ENCODE results near the gene FBXL3.
"Not testable (repeated sequence)": the region's sequence is repeated elsewhere in the genome, so short reads cannot be mapped to it uniquely, and the experiment has no call there.

FBXL3 gene

GRCh38 chr13:76968041-76968440, 58.9 kb downstream of the FBXL3 start:
- Mint-ChIP-seq H3K4me3 (no peak overlapping the region), H3K9me3 (no peaks in the 10 kb centered on the region), H3K27me3 (ENCODE audit: low read depth, poor library complexity) (no peaks in the 10 kb centered on the region), H3K36me3 (ENCODE audit: low read depth) (no peaks in the 10 kb centered on the region), H3K27ac (no peak overlapping the region), H3K4me1 (peaks cover 6% of the 10 kb centered on the region)
- DNase-seq = no peak
- TF ChIP-seq CTCF (IDR thresholded peaks at IDR 0.05) = no peak

- Mint-ChIP-seq H3K27me3 (ENCODE audit: low read depth, poor library complexity) (no peaks in the 10 kb centered on the region), H3K9me3 (peaks cover 3% of the 10 kb centered on the region), H3K36me3 (ENCODE audit: low read depth) (no peaks in the 10 kb centered on the region), H3K4me3 (no peak overlapping the region), H3K27ac (no peak overlapping the region), H3K4me1 (no peaks in the 10 kb centered on the region)
- TF ChIP-seq CTCF (IDR thresholded peaks at IDR 0.05) = no peak
- DNase-seq = no peak
These were observed 59.9 kb downstream of the FBXL3 start for GRCh38 chr13:76967031-76967430.

- DNase-seq = no peak
- no peak overlapping the region for H3K27ac Mint-ChIP-seq
- no peaks in the 10 kb centered on the region for H3K36me3 Mint-ChIP-seq (ENCODE audit: low read depth)
- no peak for TF ChIP-seq CTCF (IDR thresholded peaks at IDR 0.05)
- no peak overlapping the region for H3K4me3 Mint-ChIP-seq
- H3K27me3 Mint-ChIP-seq (ENCODE audit: low read depth, poor library complexity) = no peaks in the 10 kb centered on the region
- no peaks in the 10 kb centered on the region for H3K4me1 Mint-ChIP-seq
- peaks cover 10% of the 10 kb centered on the region for H3K9me3 Mint-ChIP-seq
These were observed 61.1 kb downstream of the FBXL3 start for GRCh38 chr13:76965759-76966421.

GRCh38 chr13:76959734-76960133, 67.2 kb downstream of the FBXL3 start:
- not testable (repeated sequence) for H3K4me3 Mint-ChIP-seq; H3K4me1 Mint-ChIP-seq; H3K36me3 Mint-ChIP-seq (ENCODE audit: low read depth); H3K27me3 Mint-ChIP-seq (ENCODE audit: low read depth, poor library complexity); DNase-seq; H3K27ac Mint-ChIP-seq
- H3K9me3 Mint-ChIP-seq = peaks cover 44% of the 10 kb centered on the region

- Mint-ChIP-seq H3K9me3 (peaks cover 44% of the 10 kb centered on the region), H3K4me3 (no peak overlapping the region)
These were observed 68.0 kb downstream of the FBXL3 start for GRCh38 chr13:76958841-76959432.

GRCh38 chr13:76955661-76956060, 71.3 kb downstream of the FBXL3 start:
- Mint-ChIP-seq H3K36me3 (ENCODE audit: low read depth) (peaks cover 7% of the 10 kb centered on the region), H3K4me1 (no peaks in the 10 kb centered on the region), H3K27ac (no peak overlapping the region), H3K9me3 (peaks cover 32% of the 10 kb centered on the region), H3K27me3 (ENCODE audit: low read depth, poor library complexity) (peaks cover 19% of the 10 kb centered on the region), H3K4me3 (no peak overlapping the region)
- no peak for TF ChIP-seq CTCF (IDR thresholded peaks at IDR 0.05)
- DNase-seq = no peak

More at GRCh38 chr13:76958841-76959432, 68.0 kb downstream of the FBXL3 start:
- Mint-ChIP-seq H3K27me3 (ENCODE audit: low read depth, poor library complexity) (peaks cover 4% of the 10 kb centered on the region), H3K4me1 (no peaks in the 10 kb centered on the region), H3K27ac (no peak overlapping the region), H3K36me3 (ENCODE audit: low read depth) (peaks cover 7% of the 10 kb centered on the region)
- DNase-seq = no peak
- no peak for TF ChIP-seq CTCF (IDR thresholded peaks at IDR 0.05)

All from nephron progenitor cell (in vitro differentiated cells).